ENCODE measurements around the gene NEMF.

NEMF gene

DNA sequence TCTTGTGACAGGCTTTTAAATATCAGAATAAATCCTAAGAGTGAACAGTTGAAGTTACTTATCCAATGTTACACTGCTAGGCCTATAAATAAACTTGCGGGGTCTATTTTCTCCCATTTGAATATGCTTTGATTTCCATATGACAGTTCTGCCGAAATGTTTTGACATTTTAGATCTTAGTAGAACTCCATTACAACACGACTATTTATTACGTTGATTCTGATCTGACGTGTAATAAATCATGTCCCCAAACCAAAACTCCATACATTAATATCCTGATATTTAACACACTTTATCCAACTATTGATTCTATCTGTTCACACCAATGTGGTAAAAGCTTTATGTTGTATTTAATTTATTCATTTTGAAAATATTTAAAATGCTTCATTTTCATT lies 16.1 kb upstream of the NEMF start:
- H3K9me3 ChIP-seq (ENCODE audit: severe bottlenecking), result no peaks in the 10 kb centered on the region
- no peaks in the 10 kb centered on the region for H3K27me3 ChIP-seq (ENCODE audit: insufficient read depth, low read depth, severe bottlenecking)
- no peaks in the 10 kb centered on the region for H3K36me3 ChIP-seq
- DNase-seq, result no peak
- H3K4me3 ChIP-seq (ENCODE audit: low read depth, low read length), result peak overlapping the region; percentile 80
- H3K27ac ChIP-seq, result peak overlapping the region; percentile 34; the same call in 1 of the 2 replicates
- TF ChIP-seq, protein P1, sequence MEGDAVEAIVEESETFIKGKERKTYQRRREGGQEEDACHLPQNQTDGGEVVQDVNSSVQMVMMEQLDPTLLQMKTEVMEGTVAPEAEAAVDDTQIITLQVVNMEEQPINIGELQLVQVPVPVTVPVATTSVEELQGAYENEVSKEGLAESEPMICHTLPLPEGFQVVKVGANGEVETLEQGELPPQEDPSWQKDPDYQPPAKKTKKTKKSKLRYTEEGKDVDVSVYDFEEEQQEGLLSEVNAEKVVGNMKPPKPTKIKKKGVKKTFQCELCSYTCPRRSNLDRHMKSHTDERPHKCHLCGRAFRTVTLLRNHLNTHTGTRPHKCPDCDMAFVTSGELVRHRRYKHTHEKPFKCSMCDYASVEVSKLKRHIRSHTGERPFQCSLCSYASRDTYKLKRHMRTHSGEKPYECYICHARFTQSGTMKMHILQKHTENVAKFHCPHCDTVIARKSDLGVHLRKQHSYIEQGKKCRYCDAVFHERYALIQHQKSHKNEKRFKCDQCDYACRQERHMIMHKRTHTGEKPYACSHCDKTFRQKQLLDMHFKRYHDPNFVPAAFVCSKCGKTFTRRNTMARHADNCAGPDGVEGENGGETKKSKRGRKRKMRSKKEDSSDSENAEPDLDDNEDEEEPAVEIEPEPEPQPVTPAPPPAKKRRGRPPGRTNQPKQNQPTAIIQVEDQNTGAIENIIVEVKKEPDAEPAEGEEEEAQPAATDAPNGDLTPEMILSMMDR (IDR thresholded peaks at IDR 0.05; ENCODE audit: low read depth, low read length), result no peak

GRCh38 chr14:49867831-49868719 lies 15.5 kb upstream of the NEMF start:
- H3K4me3 ChIP-seq (ENCODE audit: low read depth, low read length), result peak overlapping the region; percentile 80
- peak; percentile 98 for DNase-seq
- no peaks in the 10 kb centered on the region for H3K36me3 ChIP-seq
- TF ChIP-seq, protein P1 (IDR thresholded peaks at IDR 0.05; ENCODE audit: low read depth, low read length), result no peak
- no peaks in the 10 kb centered on the region for H3K9me3 ChIP-seq (ENCODE audit: severe bottlenecking)
- H3K27ac ChIP-seq, result peak overlapping the region; percentile 75
- H3K27me3 ChIP-seq (ENCODE audit: insufficient read depth, low read depth, severe bottlenecking), result no peaks in the 10 kb centered on the region

DNA sequence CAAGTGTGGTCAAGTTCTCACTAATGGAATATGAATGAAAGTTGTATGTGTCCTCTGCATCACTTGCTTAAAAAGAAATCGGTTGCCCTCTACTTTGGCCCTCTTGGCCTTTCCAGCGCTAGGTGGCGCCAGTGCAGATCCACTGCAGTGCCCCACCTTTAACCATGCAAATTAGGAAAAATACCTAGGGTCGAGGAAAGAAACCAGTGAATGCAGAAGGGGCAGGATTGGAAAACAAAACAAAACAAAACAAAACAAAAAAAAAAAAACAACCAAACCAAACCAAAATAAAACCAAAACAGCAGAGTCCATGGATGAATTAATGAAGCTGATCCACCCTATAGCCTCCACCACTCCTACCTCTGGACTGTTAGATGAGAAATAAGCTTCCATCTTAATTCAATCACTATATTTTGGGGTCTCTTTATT lies 12.9 kb upstream of the NEMF start:
- TF ChIP-seq, protein P1 (IDR thresholded peaks at IDR 0.05; ENCODE audit: low read depth, low read length), result peak; percentile 81
- Histone ChIP-seq H3K27ac (no peak overlapping the region), H3K4me3 (ENCODE audit: low read depth, low read length) (no peak overlapping the region), H3K9me3 (ENCODE audit: severe bottlenecking) (no peaks in the 10 kb centered on the region), H3K27me3 (ENCODE audit: insufficient read depth, low read depth, severe bottlenecking) (no peaks in the 10 kb centered on the region), H3K36me3 (no peaks in the 10 kb centered on the region)
- DNase-seq, result peak; percentile 73

- TF ChIP-seq, protein P1 (IDR thresholded peaks at IDR 0.05; ENCODE audit: low read depth, low read length), result no peak
- Histone ChIP-seq H3K27ac (no peak overlapping the region), H3K4me3 (ENCODE audit: low read depth, low read length) (peak overlapping the region; percentile 90), H3K36me3 (no peaks in the 10 kb centered on the region), H3K9me3 (ENCODE audit: severe bottlenecking) (no peaks in the 10 kb centered on the region), H3K27me3 (ENCODE audit: insufficient read depth, low read depth, severe bottlenecking) (no peaks in the 10 kb centered on the region)
- no peak for DNase-seq
Observed at GRCh38 chr14:49863487-49864281, 11.1 kb upstream of the NEMF start.

- peak overlapping the region; percentile 77 for H3K27ac ChIP-seq
- no peaks in the 10 kb centered on the region for H3K27me3 ChIP-seq (ENCODE audit: insufficient read depth, low read depth, severe bottlenecking)
- H3K4me3 ChIP-seq (ENCODE audit: low read depth, low read length), result peak overlapping the region; percentile 90
- TF ChIP-seq, protein P1 (IDR thresholded peaks at IDR 0.05; ENCODE audit: low read depth, low read length), result peak; percentile 100
- H3K9me3 ChIP-seq (ENCODE audit: severe bottlenecking), result no peaks in the 10 kb centered on the region
- DNase-seq, result peak; percentile 75
- no peaks in the 10 kb centered on the region for H3K36me3 ChIP-seq
Observed at GRCh38 chr14:49862089-49862673, 9.6 kb upstream of the NEMF start.

Data from WERI-Rb-1 (cell line).